Right lobe of liver (tissue), 6 donors: ENCODE results near the gene VPS18. TPM values are rescaled to one million over a fixed set of nuclear protein-coding genes. Genes with fewer than 3 reads are reported as not detected.

Source experiments
- ATAC-seq, 4 donors: fragments of 200-7000 bp; cut with Tn5 transposase; one replicate each; pipeline ENCODE4 v1.9.1; 2020; ENCODE audit warnings: mild to moderate bottlenecking in 4 of 4, moderate library complexity in 4 of 4
- DNase-seq, 3 donors: peaks; one replicate each; pipeline ENCODE4 v3.0.0-alpha.2; 2020
- H3K27ac ChIP-seq, 3 donors: fragments of 200-600 bp; one replicate each; pipeline ENCODE4 v1.8.0; 2022
- H3K27me3 ChIP-seq, 2 donors: fragments of 200-600 bp; one replicate each; pipeline ENCODE4 v1.8.0; 2022
- H3K36me3 ChIP-seq, 4 donors: fragments of 200-600 bp; sonication (generic) in 1 of 4; one replicate each; pipeline versions ENCODE4 v1.5.1 to v1.8.0; 2017 to 2022; ENCODE audit warnings: control low read depth in 1 of 4
- H3K4me1 ChIP-seq, 4 donors: fragments of 200-600 bp; sonication (generic) in 1 of 4; one replicate each; pipeline versions ENCODE4 v1.5.1 to v1.8.0; 2017 to 2022; ENCODE audit warnings: control low read depth in 1 of 4
- H3K4me3 ChIP-seq, 3 donors: fragments of 200-600 bp; one replicate each; pipeline ENCODE4 v1.8.0; 2022
- H3K9me3 ChIP-seq, 4 donors: fragments of 200-600 bp; sonication (generic) in 1 of 4; one replicate each; pipeline versions ENCODE4 v1.5.1 to v1.8.0; 2017 to 2022; ENCODE audit warnings: control low read depth in 1 of 4
- POLR2A ChIP-seq: fragments of 450-650 bp; IDR thresholded peaks from one replicate; pipeline ENCODE4 v1.6.1; 2017; ENCODE audit warnings: antibody characterized with exemption, mild to moderate bottlenecking
- WGBS: methylation state at CpG from one replicate; pipeline ENCODE4 v1.1.6; 2018; ENCODE audit warnings: low coverage, low lambda C conversion rate; ENCODE audit not compliant: insufficient coverage; ENCODE audit errors: missing lambda C conversion rate; 5-methylcytosine and 5-hydroxymethylcytosine counted together
- intact Hi-C, 2 donors: fragments of 100-400 bp; cut with DNase I; formaldehyde crosslinking; loops; one replicate each; pipeline versions ENCODE4 v1.11.2 to v1.14.1; 2022
- total RNA-seq, 6 experiments: library from RNA; depleted of rRNA in 2 of 6; stranded (reverse); fragments of >200 nt in 2 of 6; fragmentation: NEBNext Ultra II Directional in 3 of 6; extraction: Animal tissue kit (Norgen Biotek cat#: 25700) in 3 of 6; gene quantifications; one replicate each; pipeline versions ENCODE4 v1.1.0 to v1.2.4, GENCODE V29; 2016 to 2023
- TF ChIP-seq, protein P1 (sequence below), 4 donors: fragments of 200-600 bp in 3 of 4; fragments of 450-650 bp in 1 of 4; IDR thresholded peaks; one replicate each; pipeline versions ENCODE4 v1.5.1 to v1.8.0; 2016 to 2022; ENCODE audit warnings: antibody characterized with exemption in 4 of 4, mild to moderate bottlenecking in 2 of 4
- donor health status: DM: no; HTN: yes; CAD: no.
- donor health status: DM: no; HTN: no; CAD: no.
- donor health status: DM: no; HTN: no; CAD: no.
- donor health status: DM: no; HTN: yes; CAD: no.
- donor health status: DM: no; HTN: yes; CAD: no.

VPS18 gene
- total RNA-seq, 6 experiments from 2014 or later = 8.4 to 24.7 (median 12.9) TPM

DNA sequence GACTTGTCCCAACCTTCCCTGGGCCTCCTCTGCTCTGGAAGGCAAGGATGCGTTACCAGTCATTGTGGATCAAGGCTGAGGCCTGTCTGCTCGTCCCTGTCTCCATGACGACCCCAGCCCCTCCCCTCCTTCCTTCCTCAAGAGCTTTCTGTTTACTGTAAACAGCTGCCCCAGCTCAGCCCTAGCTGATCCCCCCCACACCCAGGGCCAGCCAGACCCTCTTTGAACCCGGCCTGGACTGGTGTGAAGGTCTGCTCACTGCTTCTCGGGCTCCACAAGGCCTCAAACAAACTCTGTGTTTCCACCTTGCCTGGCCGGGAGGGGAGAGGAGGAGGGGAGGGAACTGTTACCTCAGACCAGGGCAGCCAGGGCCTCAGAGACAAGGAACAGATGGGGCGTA is 16.9 kb downstream of the VPS18 start:
- Histone ChIP-seq H3K36me3 (no peaks in the 10 kb centered on the region), H3K27ac (peak overlapping the region; percentile 5 to 81 (median 8)), H3K9me3 (no peaks in the 10 kb centered on the region), H3K4me3 (no peak overlapping the region), H3K4me1 (peaks cover 0 to 59% (median 30%) of the 10 kb centered on the region in 4 donors), H3K27me3 (no peaks in the 10 kb centered on the region)
- TF ChIP-seq POLR2A = no peak
- TF ChIP-seq, protein P1, sequence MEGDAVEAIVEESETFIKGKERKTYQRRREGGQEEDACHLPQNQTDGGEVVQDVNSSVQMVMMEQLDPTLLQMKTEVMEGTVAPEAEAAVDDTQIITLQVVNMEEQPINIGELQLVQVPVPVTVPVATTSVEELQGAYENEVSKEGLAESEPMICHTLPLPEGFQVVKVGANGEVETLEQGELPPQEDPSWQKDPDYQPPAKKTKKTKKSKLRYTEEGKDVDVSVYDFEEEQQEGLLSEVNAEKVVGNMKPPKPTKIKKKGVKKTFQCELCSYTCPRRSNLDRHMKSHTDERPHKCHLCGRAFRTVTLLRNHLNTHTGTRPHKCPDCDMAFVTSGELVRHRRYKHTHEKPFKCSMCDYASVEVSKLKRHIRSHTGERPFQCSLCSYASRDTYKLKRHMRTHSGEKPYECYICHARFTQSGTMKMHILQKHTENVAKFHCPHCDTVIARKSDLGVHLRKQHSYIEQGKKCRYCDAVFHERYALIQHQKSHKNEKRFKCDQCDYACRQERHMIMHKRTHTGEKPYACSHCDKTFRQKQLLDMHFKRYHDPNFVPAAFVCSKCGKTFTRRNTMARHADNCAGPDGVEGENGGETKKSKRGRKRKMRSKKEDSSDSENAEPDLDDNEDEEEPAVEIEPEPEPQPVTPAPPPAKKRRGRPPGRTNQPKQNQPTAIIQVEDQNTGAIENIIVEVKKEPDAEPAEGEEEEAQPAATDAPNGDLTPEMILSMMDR (IDR thresholded peaks at IDR 0.05) = no peak
- DNase-seq (no peak), ATAC-seq (no peak)
- WGBS = 29% methylated on average over 1 of the region's 7 CpGs
- intact Hi-C loops = no loop called here

DNA sequence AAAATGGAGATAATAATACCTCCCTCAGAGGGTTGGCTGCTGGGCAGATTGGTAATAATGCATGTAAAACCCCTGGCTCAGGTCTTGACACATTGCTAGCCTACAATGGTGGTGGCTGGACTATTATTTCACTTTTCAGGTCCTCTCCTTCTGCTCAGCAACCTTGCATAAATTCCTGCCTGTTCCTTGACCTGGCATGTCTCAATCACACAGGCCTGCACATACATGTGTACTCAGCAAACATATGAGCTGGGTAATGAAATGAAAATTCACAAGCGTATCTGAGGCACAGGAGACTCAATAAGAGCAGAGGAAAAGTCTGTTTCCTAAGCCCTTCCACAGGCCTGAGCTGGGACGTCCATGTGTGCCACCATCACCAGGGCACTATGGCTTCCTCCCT is 17.4 kb downstream of the VPS18 start:
- H3K9me3 ChIP-seq = no peaks in the 10 kb centered on the region
- no peaks in the 10 kb centered on the region for H3K36me3 ChIP-seq
- TF ChIP-seq, protein P1 (IDR thresholded peaks at IDR 0.05) = no peak
- no peak for TF ChIP-seq POLR2A
- no peaks in the 10 kb centered on the region for H3K27me3 ChIP-seq
- 44% methylated on average over 1 of the region's 2 CpGs for WGBS
- H3K27ac ChIP-seq = peak overlapping the region; percentile 5 to 81 (median 8)
- H3K4me3 ChIP-seq = no peak overlapping the region
- DNase-seq (no peak), ATAC-seq (peak; percentile 6 to 23 (median 8))
- H3K4me1 ChIP-seq = peaks cover 0 to 55% (median 28%) of the 10 kb centered on the region in 4 donors
- intact Hi-C loops = no loop called here

DNA sequence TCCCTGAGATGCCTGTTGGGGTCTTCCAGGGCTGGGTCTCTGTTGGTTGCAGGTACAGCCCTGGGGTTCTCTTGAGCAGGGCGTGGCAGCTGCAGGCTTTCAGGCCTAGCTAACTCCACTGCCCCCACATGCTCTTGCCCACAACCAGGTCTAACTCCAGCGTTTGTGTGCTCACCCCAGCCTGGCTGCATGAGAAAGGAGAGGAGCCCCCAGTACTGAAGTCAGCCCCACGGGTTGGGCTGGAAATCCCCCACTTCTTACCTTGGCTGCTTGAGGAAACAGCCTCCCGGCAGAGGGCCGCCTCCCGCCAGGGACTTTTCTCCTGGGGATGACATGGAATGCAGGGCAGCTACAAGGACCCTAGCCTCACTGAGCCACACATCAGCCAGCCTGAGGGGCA is 18.2 kb downstream of the VPS18 start:
- no peak overlapping the region for H3K4me3 ChIP-seq
- TF ChIP-seq POLR2A = no peak
- TF ChIP-seq, protein P1 (IDR thresholded peaks at IDR 0.05) = no peak
- DNase-seq = no peak
- H3K27me3 ChIP-seq = no peaks in the 10 kb centered on the region
- no peak overlapping the region for H3K27ac ChIP-seq
- intact Hi-C loops = no loop called here
- no peaks in the 10 kb centered on the region for H3K9me3 ChIP-seq
- peaks cover 0 to 47% (median 24%) of the 10 kb centered on the region in 4 donors for H3K4me1 ChIP-seq
- H3K36me3 ChIP-seq = no peaks in the 10 kb centered on the region
- ATAC-seq = no peak
- WGBS = no CpG with 5 or more reads among the region's 6 CpGs

DNA sequence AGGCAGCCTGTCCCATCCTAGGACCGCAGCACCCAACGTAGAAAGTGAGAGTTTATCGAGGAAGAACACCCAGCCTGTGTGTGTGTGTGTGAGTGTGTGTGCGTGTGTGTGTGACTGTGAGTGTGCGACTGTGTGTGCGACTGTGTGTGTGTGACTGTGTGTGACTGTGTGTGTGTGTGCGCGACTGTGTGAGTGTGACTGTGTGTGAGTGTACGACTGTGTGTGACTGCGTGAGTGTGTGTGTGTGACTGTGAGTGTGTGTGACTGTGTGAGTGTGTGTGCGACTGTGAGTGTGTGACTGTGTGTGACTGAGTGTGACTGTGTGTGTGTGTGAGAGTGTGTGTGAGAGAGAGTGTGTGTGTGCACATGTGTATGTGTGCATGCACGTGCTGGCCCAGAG is 19.8 kb downstream of the VPS18 start:
- intact Hi-C loops = no loop called here
- no peak overlapping the region for H3K27ac ChIP-seq
- 91% methylated on average over 6 of the region's 12 CpGs for WGBS
- TF ChIP-seq POLR2A = no peak
- TF ChIP-seq, protein P1 (IDR thresholded peaks at IDR 0.05) = no peak
- H3K4me1 ChIP-seq = peaks cover 0 to 32% (median 16%) of the 10 kb centered on the region in 4 donors
- no peaks in the 10 kb centered on the region for H3K27me3 ChIP-seq
- no peaks in the 10 kb centered on the region for H3K9me3 ChIP-seq
- DNase-seq (no peak), ATAC-seq (no peak)
- H3K4me3 ChIP-seq = no peak overlapping the region
- no peaks in the 10 kb centered on the region for H3K36me3 ChIP-seq

DNA sequence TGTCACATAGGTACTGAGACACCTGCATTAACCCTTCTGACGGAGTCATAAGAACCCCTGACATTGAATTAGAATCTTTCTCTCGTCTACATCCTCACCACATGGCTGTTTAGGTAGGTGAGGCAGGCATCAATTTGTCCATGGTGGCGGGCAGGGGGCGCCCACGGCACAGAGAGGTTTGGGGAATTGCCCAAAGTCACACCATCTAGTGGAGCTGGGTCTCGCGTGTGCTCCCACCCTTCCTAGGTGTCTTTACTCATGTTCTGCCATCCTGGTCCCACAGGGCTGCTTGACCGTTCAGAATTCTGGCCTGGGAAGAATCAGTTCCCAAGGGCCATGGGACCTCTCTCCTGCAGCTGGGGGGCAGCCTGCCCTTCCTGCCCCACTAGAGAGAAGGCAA is 20.2 kb downstream of the VPS18 start:
- intact Hi-C loops = no loop called here

More for the DNA sequence above, 20.2 kb downstream of the VPS18 start:
- H3K27me3 ChIP-seq = no peaks in the 10 kb centered on the region
- ATAC-seq = no peak
- no peak overlapping the region for H3K27ac ChIP-seq
- no peaks in the 10 kb centered on the region for H3K36me3 ChIP-seq
- peaks cover 0 to 27% (median 13%) of the 10 kb centered on the region in 4 donors for H3K4me1 ChIP-seq
- TF ChIP-seq POLR2A = no peak
- TF ChIP-seq, protein P1 (IDR thresholded peaks at IDR 0.05) = no peak
- no peak for DNase-seq
- WGBS = 70% methylated on average over 2 of the region's 8 CpGs
- H3K4me3 ChIP-seq = no peak overlapping the region
- H3K9me3 ChIP-seq = no peaks in the 10 kb centered on the region
